Pancreas (tissue), 10 donors: ENCODE results near the gene MGME1. TPM values are rescaled to one million over a fixed set of nuclear protein-coding genes. Genes with fewer than 3 reads are reported as not detected.
A peak's percentile ranks its signal among the peaks of the same experiment; 100 is the strongest.

Source experiments
- ATAC-seq, 4 donors: fragments of 200-7000 bp; cut with Tn5 transposase; one replicate each; pipeline versions ENCODE4 v1.8.0 to v1.9.1; 2020; ENCODE audit warnings: mild to moderate bottlenecking in 4 of 4, moderate library complexity in 4 of 4
- DNase-seq, 6 donors: peaks; one replicate each; pipeline ENCODE4 v3.0.0-alpha.2; 2020
- FAIRE-seq: peaks from 2 replicates; lab custom pipeline; 2012; peaks lifted over from hg19 to GRCh38; lab: Jason Lieb, UNC
- H3K27ac ChIP-seq, 4 donors: fragments of 200-600 bp; sonication (generic); 1 replicate in 3 of 4; 2 replicates in 1 of 4; pipeline versions ENCODE4 v1.5.0 to v1.8.0; 2020
- H3K27me3 ChIP-seq, 4 donors: fragments of 200-600 bp; one replicate each; pipeline ENCODE4 v1.8.0; 2021
- H3K36me3 ChIP-seq, 3 donors: fragments of 200-600 bp; sonication (generic) in 1 of 3; one replicate each; pipeline versions ENCODE4 v1.5.0 to v1.8.0; 2020 to 2021
- H3K4me1 ChIP-seq, 3 donors: fragments of 200-600 bp; one replicate each; pipeline ENCODE4 v1.8.0; 2021
- H3K4me3 ChIP-seq, 4 donors: fragments of 200-600 bp; sonication (generic) in 2 of 4; one replicate each; pipeline versions ENCODE4 v1.5.0 to v1.8.0; 2020 to 2021
- H3K9me3 ChIP-seq, 4 donors: fragments of 200-600 bp; one replicate each; pipeline ENCODE4 v1.8.0; 2021
- WGBS, 2 donors: extraction: QIAGEN DNeasy Blood & Tissue Kit; methylation state at CpG; one replicate each; pipeline ENCODE4 v1.1.7; 2013; 5-methylcytosine and 5-hydroxymethylcytosine counted together
- intact Hi-C, 3 donors: fragments of 100-400 bp; cut with DNase I; formaldehyde crosslinking; loops; one replicate each; pipeline versions ENCODE4 v1.11.1 to v1.14.2; 2022
- polyA plus RNA-seq, 2 donors: library from polyadenylated mRNA; stranded (reverse); fragments of 200-250 nt; gene quantifications; one replicate each; pipeline ENCODE4 v1.2.3, GENCODE V29; 2013
- total RNA-seq, 6 donors: library from RNA; stranded (reverse); fragmentation: NEBNext Ultra II Directional in 4 of 6; extraction: Animal tissue kit (Norgen Biotek cat#: 25700) in 4 of 6; gene quantifications; one replicate each; pipeline versions ENCODE4 v1.2.1 to v1.2.4, GENCODE V29; 2021 to 2023
- TF ChIP-seq, protein P1 (sequence below), 4 donors: fragments of 200-600 bp; sonication (generic) in 3 of 4; IDR thresholded peaks; one replicate each; pipeline versions ENCODE4 v1.5.0 to v1.8.0; 2021; ENCODE audit warnings: antibody characterized with exemption in 4 of 4
- donor health status: healthy with polysubstance abuse.
- donor health status: DM: no; HTN: no; CAD: no; lungs with moderate emphysema.
- donor health status: DM: no; HTN: no; CAD: no.
- donor health status: control.
- donor health status: control.
- donor health status: Bipolar disorder and iron deficiency.
- donor health status: DM: yes; HTN: yes; CAD: no.
- donor health status: DM: no; HTN: no; CAD: no.
- donor health status: DM: no; HTN: no; CAD: no.
- donor health status: DM: yes; HTN: yes; CAD: no.

MGME1 gene
- total and polyA plus RNA-seq, 8 donors: 4.0 to 7.6 (median 6.4) TPM

DNA sequence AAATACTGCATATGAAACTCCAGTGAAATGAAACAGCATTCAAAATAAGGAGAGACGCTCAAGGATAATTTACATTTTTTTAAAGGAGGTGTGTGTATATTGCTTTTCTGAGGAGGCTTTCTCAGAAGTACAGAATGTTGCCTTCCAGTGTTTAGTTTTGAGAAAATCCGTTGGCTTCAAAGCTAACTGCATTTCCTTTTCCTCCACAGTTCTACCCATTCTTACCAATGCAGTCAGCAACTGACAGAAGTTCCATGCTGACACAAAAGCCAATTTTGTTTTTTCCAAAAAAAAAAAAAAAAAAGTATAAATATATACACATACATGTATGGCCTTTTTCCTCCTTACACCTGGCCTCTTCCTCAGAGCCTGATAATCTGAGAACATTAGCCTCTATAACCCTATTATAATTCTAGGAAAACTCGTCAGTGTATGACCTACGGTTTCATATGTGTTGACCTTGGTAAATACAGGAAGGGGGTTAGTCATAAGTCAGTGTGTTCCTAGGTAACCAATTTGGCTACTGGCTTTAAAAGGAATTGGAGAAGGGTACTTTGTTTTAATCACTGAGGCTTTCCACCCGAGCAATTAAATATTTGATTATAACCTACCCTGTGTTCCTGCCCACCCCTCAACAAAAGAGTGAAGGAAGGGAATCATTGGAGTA lies 24.2 kb downstream of the MGME1 start:
- WGBS, 2 donors: 56 to 57% methylated on average over 5 of the region's 5 CpGs
- Histone ChIP-seq H3K9me3 (no peaks in the 10 kb centered on the region), H3K27me3 (no peaks in the 10 kb centered on the region), H3K36me3 (peaks cover 0 to 5% (median 0%) of the 10 kb centered on the region in 3 donors), H3K27ac (peak overlapping the region in 1 of 4 donors; percentile 29), H3K4me1 (peaks cover 0 to 3% (median 0%) of the 10 kb centered on the region in 3 donors), H3K4me3 (no peak overlapping the region)
- FAIRE-seq (no peak), DNase-seq (no peak), ATAC-seq (peak; percentile 69 to 84 (median 76))
- intact Hi-C loops: no loop called here
- TF ChIP-seq, protein P1, sequence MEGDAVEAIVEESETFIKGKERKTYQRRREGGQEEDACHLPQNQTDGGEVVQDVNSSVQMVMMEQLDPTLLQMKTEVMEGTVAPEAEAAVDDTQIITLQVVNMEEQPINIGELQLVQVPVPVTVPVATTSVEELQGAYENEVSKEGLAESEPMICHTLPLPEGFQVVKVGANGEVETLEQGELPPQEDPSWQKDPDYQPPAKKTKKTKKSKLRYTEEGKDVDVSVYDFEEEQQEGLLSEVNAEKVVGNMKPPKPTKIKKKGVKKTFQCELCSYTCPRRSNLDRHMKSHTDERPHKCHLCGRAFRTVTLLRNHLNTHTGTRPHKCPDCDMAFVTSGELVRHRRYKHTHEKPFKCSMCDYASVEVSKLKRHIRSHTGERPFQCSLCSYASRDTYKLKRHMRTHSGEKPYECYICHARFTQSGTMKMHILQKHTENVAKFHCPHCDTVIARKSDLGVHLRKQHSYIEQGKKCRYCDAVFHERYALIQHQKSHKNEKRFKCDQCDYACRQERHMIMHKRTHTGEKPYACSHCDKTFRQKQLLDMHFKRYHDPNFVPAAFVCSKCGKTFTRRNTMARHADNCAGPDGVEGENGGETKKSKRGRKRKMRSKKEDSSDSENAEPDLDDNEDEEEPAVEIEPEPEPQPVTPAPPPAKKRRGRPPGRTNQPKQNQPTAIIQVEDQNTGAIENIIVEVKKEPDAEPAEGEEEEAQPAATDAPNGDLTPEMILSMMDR (IDR thresholded peaks at IDR 0.05): no peak

DNA sequence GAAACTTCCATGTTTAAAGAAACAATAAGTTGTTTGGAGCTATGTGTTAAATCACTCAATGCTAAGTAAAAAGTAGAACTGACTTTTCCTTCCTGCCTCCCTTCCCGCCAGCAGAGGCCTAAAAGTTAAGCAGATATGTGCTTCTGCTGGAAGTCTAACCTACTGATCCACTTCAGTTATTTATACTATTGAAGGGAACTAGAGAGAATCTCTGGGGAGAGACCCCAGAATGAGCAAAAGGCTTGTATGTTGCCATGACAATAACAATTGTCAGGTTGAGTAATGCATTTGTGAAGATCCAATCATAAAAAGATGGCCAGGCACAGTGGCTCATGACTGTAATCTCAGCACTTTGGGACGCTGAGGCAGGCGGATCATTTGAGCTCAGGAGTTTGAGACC lies 24.7 kb downstream of the MGME1 start:
- Histone ChIP-seq H3K4me1 (peaks cover 0 to 3% (median 0%) of the 10 kb centered on the region in 3 donors), H3K4me3 (no peak overlapping the region), H3K36me3 (peaks cover 0 to 5% (median 0%) of the 10 kb centered on the region in 3 donors), H3K27ac (no peak overlapping the region), H3K27me3 (no peaks in the 10 kb centered on the region), H3K9me3 (no peaks in the 10 kb centered on the region)
- TF ChIP-seq, protein P1 (IDR thresholded peaks at IDR 0.05): no peak
- WGBS, 2 donors: 93 to 99% methylated on average over 3 of the region's 3 CpGs
- intact Hi-C loops: no loop called here
- DNase-seq (no peak), ATAC-seq (no peak), FAIRE-seq (no peak)

DNA sequence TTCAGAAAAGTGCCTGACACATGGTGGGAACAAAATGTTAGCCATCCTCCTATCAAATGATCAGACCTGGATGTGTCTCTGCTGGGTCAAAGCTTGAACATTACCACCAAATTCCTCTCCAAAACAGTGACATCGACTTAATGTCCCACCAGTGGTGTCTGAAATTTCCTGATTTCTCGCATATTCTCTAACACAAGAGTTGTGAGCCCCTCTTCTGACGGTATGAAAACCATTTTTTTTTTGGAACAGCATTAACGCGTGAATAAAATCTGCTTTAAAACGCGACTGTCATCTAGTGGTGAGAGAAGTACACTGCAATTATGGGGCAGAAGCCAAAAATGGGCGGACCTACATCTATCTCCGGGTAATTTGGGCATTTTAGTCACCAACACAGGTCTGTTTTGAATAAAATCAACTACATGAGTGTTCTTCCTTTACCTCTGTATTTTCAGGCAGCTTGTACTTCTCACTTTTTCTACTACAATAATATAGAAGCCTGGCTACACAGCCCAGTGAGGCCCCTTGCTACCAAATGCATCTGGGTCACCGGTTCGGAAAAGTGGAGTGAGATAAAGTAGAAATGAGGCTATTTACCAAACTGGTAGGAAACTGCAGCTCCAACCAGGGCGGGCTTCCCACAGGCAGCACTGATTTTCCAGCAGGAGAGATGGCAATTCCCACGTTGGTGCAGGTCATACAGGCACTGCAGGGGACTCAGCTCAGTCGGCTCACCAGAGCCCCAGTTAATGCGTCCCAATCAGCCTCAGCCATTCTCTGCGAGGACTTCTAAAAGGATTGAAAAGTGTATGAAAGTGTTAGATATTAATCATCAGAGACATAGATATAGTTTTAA lies 27.4 kb downstream of the MGME1 start:
- H3K27me3 ChIP-seq: no peaks in the 10 kb centered on the region
- WGBS, 2 donors: 18 to 19% methylated on average over 16 of the region's 16 CpGs
- peak in 2 of 6 donors; percentile 24 to 61 for DNase-seq
- TF ChIP-seq, protein P1 (IDR thresholded peaks at IDR 0.05): peak; percentile 73 to 94 (median 90)
- peak; percentile 39 for FAIRE-seq
- no peaks in the 10 kb centered on the region for H3K36me3 ChIP-seq
- H3K4me3 ChIP-seq: no peak overlapping the region
- peak; percentile 65 to 92 (median 86) for ATAC-seq
- intact Hi-C loops: loop anchor here in 2 of 3 donors (5.0 kb wide), 1 partner anchor 489 kb away; no protein-coding TSS in a partner anchor
- peaks cover 0 to 3% (median 0%) of the 10 kb centered on the region in 3 donors for H3K4me1 ChIP-seq
- no peaks in the 10 kb centered on the region for H3K9me3 ChIP-seq
- H3K27ac ChIP-seq: no peak overlapping the region

DNA sequence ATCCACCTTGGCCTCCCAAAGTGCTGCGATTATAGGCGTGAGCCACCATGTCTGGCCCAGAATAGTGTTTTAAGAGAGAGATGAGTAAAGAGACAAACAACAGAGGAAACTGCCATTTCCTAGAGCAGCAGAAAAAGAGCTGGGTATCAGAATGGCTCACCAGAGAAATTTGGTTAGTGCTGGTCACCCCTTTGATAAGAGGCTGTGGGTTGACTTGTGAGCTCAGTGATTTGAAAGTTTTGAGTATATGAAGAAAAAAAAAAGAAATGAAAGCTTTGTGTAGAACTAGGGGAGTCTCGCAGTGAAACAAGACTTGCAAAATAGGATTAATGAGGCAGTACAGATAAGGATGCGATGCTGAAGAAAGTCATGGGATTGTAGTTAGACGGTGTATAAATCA lies 29.6 kb downstream of the MGME1 start:
- ATAC-seq: no peak
- Histone ChIP-seq H3K9me3 (no peaks in the 10 kb centered on the region), H3K4me3 (no peak overlapping the region), H3K4me1 (no peaks in the 10 kb centered on the region), H3K27ac (no peak overlapping the region), H3K27me3 (no peaks in the 10 kb centered on the region), H3K36me3 (no peaks in the 10 kb centered on the region)
- FAIRE-seq: no peak
- DNase-seq: no peak
- intact Hi-C loops: loop anchor here in 2 of 3 donors (5.0 kb wide), 1 partner anchor 491 kb away; no protein-coding TSS in a partner anchor
- TF ChIP-seq, protein P1 (IDR thresholded peaks at IDR 0.05): no peak
- WGBS, 2 donors: 91 to 92% methylated on average over 5 of the region's 5 CpGs
